ENCODE measurements around the gene CALD1.
A peak's percentile ranks its signal among the peaks of the same experiment; 100 is the strongest.

The CALD1 gene

GRCh38 chr7:134899729-134900128 is 120.3 kb downstream of the CALD1 start:
- peak; percentile 79 for DNase-seq
- in situ Hi-C loops (cut with HindIII; ENCODE audit: low pct_ligation_motif_present, low pct_unique_long_range_greater_than_20kb, low sequenced_read_pairs) = no loop called here

- in situ Hi-C loops (cut with HindIII; ENCODE audit: low pct_ligation_motif_present, low pct_unique_long_range_greater_than_20kb, low sequenced_read_pairs) = no loop called here
- DNase-seq = no peak
These were observed 120.9 kb downstream of the CALD1 start for GRCh38 chr7:134900166-134900982.

- in situ Hi-C loops (cut with HindIII; ENCODE audit: low pct_ligation_motif_present, low pct_unique_long_range_greater_than_20kb, low sequenced_read_pairs) = no loop called here
- no peak for DNase-seq
These were observed 122.1 kb downstream of the CALD1 start for GRCh38 chr7:134901389-134902020.

GRCh38 chr7:134902058-134902457 is 122.6 kb downstream of the CALD1 start:
- DNase-seq = no peak
- in situ Hi-C loops (cut with HindIII; ENCODE audit: low pct_ligation_motif_present, low pct_unique_long_range_greater_than_20kb, low sequenced_read_pairs) = no loop called here

GRCh38 chr7:134903073-134903790 is 123.8 kb downstream of the CALD1 start:
- no peak for DNase-seq
- in situ Hi-C loops (cut with HindIII; ENCODE audit: low pct_ligation_motif_present, low pct_unique_long_range_greater_than_20kb, low sequenced_read_pairs) = no loop called here

- DNase-seq = peak; percentile 24
- in situ Hi-C loops (cut with HindIII; ENCODE audit: low pct_ligation_motif_present, low pct_unique_long_range_greater_than_20kb, low sequenced_read_pairs) = no loop called here
These were observed 125.9 kb downstream of the CALD1 start for GRCh38 chr7:134905375-134905774.

- DNase-seq = no peak
- in situ Hi-C loops (cut with HindIII; ENCODE audit: low pct_ligation_motif_present, low pct_unique_long_range_greater_than_20kb, low sequenced_read_pairs) = no loop called here
These were observed 127.6 kb downstream of the CALD1 start for GRCh38 chr7:134907000-134907399.

GRCh38 chr7:134907639-134908038 is 128.2 kb downstream of the CALD1 start:
- in situ Hi-C loops (cut with HindIII; ENCODE audit: low pct_ligation_motif_present, low pct_unique_long_range_greater_than_20kb, low sequenced_read_pairs) = no loop called here
- no peak for DNase-seq

GRCh38 chr7:134908289-134908688 is 128.9 kb downstream of the CALD1 start:
- in situ Hi-C loops (cut with HindIII; ENCODE audit: low pct_ligation_motif_present, low pct_unique_long_range_greater_than_20kb, low sequenced_read_pairs) = no loop called here
- no peak for DNase-seq

GRCh38 chr7:134910214-134910890 is 130.9 kb downstream of the CALD1 start:
- DNase-seq = no peak
- in situ Hi-C loops (cut with HindIII; ENCODE audit: low pct_ligation_motif_present, low pct_unique_long_range_greater_than_20kb, low sequenced_read_pairs) = no loop called here

GRCh38 chr7:134910968-134911367 is 131.5 kb downstream of the CALD1 start:
- in situ Hi-C loops (cut with HindIII; ENCODE audit: low pct_ligation_motif_present, low pct_unique_long_range_greater_than_20kb, low sequenced_read_pairs) = no loop called here
- DNase-seq = no peak

GRCh38 chr7:134916171-134916883 is 136.9 kb downstream of the CALD1 start:
- no peak for DNase-seq

GRCh38 chr7:134919240-134919641 is 139.8 kb downstream of the CALD1 start:
- in situ Hi-C loops (cut with HindIII; ENCODE audit: low pct_ligation_motif_present, low pct_unique_long_range_greater_than_20kb, low sequenced_read_pairs) = no loop called here
- DNase-seq = no peak

More at GRCh38 chr7:134916171-134916883, 136.9 kb downstream of the CALD1 start:
- in situ Hi-C loops (cut with HindIII; ENCODE audit: low pct_ligation_motif_present, low pct_unique_long_range_greater_than_20kb, low sequenced_read_pairs) = no loop called here

GRCh38 chr7:134920026-134920753 is 140.8 kb downstream of the CALD1 start:
- no peak for DNase-seq
- in situ Hi-C loops (cut with HindIII; ENCODE audit: low pct_ligation_motif_present, low pct_unique_long_range_greater_than_20kb, low sequenced_read_pairs) = no loop called here

GRCh38 chr7:134922720-134923704 is 143.6 kb downstream of the CALD1 start:
- in situ Hi-C loops (cut with HindIII; ENCODE audit: low pct_ligation_motif_present, low pct_unique_long_range_greater_than_20kb, low sequenced_read_pairs) = no loop called here
- no peak for DNase-seq

- in situ Hi-C loops (cut with HindIII; ENCODE audit: low pct_ligation_motif_present, low pct_unique_long_range_greater_than_20kb, low sequenced_read_pairs) = no loop called here
- no peak for DNase-seq
These were observed 146.3 kb downstream of the CALD1 start for GRCh38 chr7:134925766-134926165.

GRCh38 chr7:134926396-134926795 is 147.0 kb downstream of the CALD1 start:
- in situ Hi-C loops (cut with HindIII; ENCODE audit: low pct_ligation_motif_present, low pct_unique_long_range_greater_than_20kb, low sequenced_read_pairs) = no loop called here
- no peak for DNase-seq
